Measurements from ENCODE around the gene HHATL. TPM values are rescaled to one million over a fixed set of nuclear protein-coding genes. Genes with fewer than 3 reads are reported as not detected.

Gene HHATL
- total RNA-seq, 3 donors from 2014 or later = 0.70 TPM; not detected in 2

- DNase-seq = no peak
- no peak for ATAC-seq
- no peaks in the 10 kb centered on the region for H3K9me3 ChIP-seq
- no peaks in the 10 kb centered on the region for H3K36me3 ChIP-seq (ENCODE audit: low read depth)
- intact Hi-C loops (cut with DNase I, micrococcal nuclease) = no loop called here
- H3K4me1 ChIP-seq (ENCODE audit: low read depth) = no peaks in the 10 kb centered on the region
- no peak for TF ChIP-seq CTCF (IDR thresholded peaks at IDR 0.05)
- H3K4me3 ChIP-seq = no peak overlapping the region
Observed at GRCh38 chr3:42710323-42711021, 7.9 kb upstream of the HHATL start.

GRCh38 chr3:42709621-42710020 is 7.0 kb upstream of the HHATL start:
- no peak for TF ChIP-seq CTCF (IDR thresholded peaks at IDR 0.05)

GRCh38 chr3:42708611-42709151 is 6.1 kb upstream of the HHATL start:
- TF ChIP-seq CTCF (IDR thresholded peaks at IDR 0.05) = no peak
- Histone ChIP-seq H3K9me3 (no peaks in the 10 kb centered on the region), H3K36me3 (ENCODE audit: low read depth) (no peaks in the 10 kb centered on the region), H3K4me3 (no peak overlapping the region), H3K4me1 (ENCODE audit: low read depth) (no peaks in the 10 kb centered on the region)
- DNase-seq (no peak), ATAC-seq (no peak)
- intact Hi-C loops (cut with DNase I, micrococcal nuclease) = no loop called here

More at GRCh38 chr3:42709621-42710020, 7.0 kb upstream of the HHATL start:
- DNase-seq = peak in 1 of 3 donors; percentile 6
- intact Hi-C loops (cut with DNase I, micrococcal nuclease) = no loop called here
- no peak overlapping the region for H3K4me3 ChIP-seq
- no peaks in the 10 kb centered on the region for H3K9me3 ChIP-seq
- ATAC-seq = no peak
- H3K36me3 ChIP-seq (ENCODE audit: low read depth) = no peaks in the 10 kb centered on the region
- H3K4me1 ChIP-seq (ENCODE audit: low read depth) = no peaks in the 10 kb centered on the region

GRCh38 chr3:42707620-42708355 is 5.2 kb upstream of the HHATL start:
- intact Hi-C loops (cut with DNase I, micrococcal nuclease) = no loop called here
- no peaks in the 10 kb centered on the region for H3K4me1 ChIP-seq (ENCODE audit: low read depth)
- H3K9me3 ChIP-seq = no peaks in the 10 kb centered on the region
- DNase-seq (no peak), ATAC-seq (no peak)
- no peak for TF ChIP-seq CTCF (IDR thresholded peaks at IDR 0.05)
- no peaks in the 10 kb centered on the region for H3K36me3 ChIP-seq (ENCODE audit: low read depth)
- no peak overlapping the region for H3K4me3 ChIP-seq

- TF ChIP-seq CTCF (IDR thresholded peaks at IDR 0.05) = no peak
- no peaks in the 10 kb centered on the region for H3K36me3 ChIP-seq (ENCODE audit: low read depth)
- ATAC-seq (no peak), DNase-seq (peak in 1 of 3 donors; percentile 10)
- no peak overlapping the region for H3K4me3 ChIP-seq
- no peaks in the 10 kb centered on the region for H3K4me1 ChIP-seq (ENCODE audit: low read depth)
- no peaks in the 10 kb centered on the region for H3K9me3 ChIP-seq
- intact Hi-C loops (cut with DNase I, micrococcal nuclease) = no loop called here
Observed at GRCh38 chr3:42706721-42707619, 4.4 kb upstream of the HHATL start.

Data from mucosa of descending colon (tissue), 3 donors.